ENCODE results near the gene PAQR4.

DNA sequence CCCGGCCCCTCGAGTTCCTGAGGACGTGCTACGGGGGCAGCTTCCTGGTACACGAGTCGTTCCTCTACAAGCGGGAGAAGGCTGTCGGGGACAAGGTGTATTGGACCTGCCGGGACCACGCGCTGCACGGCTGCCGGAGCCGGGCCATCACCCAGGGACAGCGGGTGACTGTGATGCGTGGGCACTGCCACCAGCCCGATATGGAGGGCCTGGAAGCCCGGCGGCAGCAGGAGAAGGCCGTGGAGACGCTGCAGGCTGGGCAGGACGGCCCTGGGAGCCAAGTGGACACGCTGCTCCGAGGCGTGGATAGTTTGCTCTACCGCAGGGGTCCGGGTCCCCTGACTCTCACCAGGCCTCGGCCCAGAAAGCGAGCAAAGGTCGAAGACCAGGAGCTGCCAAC lies 36.0 kb upstream of the PAQR4 start:
- TF ChIP-seq ZNF274 (IDR thresholded peaks at IDR 0.05; ENCODE audit: low read length) (no peak), ZNF274 (tag by site-specific recombination; IDR thresholded peaks at IDR 0.05; ENCODE audit: borderline replicate concordance) (no peak), CTCF (tag by site-specific recombination; IDR thresholded peaks at IDR 0.05) (no peak), ZNF138 (tag by site-specific recombination; IDR thresholded peaks at IDR 0.05; ENCODE audit: borderline replicate concordance) (no peak)
- TF ChIP-seq, protein P1, sequence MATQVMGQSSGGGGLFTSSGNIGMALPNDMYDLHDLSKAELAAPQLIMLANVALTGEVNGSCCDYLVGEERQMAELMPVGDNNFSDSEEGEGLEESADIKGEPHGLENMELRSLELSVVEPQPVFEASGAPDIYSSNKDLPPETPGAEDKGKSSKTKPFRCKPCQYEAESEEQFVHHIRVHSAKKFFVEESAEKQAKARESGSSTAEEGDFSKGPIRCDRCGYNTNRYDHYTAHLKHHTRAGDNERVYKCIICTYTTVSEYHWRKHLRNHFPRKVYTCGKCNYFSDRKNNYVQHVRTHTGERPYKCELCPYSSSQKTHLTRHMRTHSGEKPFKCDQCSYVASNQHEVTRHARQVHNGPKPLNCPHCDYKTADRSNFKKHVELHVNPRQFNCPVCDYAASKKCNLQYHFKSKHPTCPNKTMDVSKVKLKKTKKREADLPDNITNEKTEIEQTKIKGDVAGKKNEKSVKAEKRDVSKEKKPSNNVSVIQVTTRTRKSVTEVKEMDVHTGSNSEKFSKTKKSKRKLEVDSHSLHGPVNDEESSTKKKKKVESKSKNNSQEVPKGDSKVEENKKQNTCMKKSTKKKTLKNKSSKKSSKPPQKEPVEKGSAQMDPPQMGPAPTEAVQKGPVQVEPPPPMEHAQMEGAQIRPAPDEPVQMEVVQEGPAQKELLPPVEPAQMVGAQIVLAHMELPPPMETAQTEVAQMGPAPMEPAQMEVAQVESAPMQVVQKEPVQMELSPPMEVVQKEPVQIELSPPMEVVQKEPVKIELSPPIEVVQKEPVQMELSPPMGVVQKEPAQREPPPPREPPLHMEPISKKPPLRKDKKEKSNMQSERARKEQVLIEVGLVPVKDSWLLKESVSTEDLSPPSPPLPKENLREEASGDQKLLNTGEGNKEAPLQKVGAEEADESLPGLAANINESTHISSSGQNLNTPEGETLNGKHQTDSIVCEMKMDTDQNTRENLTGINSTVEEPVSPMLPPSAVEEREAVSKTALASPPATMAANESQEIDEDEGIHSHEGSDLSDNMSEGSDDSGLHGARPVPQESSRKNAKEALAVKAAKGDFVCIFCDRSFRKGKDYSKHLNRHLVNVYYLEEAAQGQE (tag by site-specific recombination; IDR thresholded peaks at IDR 0.05), result no peak

All from HEK293 (cell line).